Measurements from ENCODE around the gene MYLIP.

DNA sequence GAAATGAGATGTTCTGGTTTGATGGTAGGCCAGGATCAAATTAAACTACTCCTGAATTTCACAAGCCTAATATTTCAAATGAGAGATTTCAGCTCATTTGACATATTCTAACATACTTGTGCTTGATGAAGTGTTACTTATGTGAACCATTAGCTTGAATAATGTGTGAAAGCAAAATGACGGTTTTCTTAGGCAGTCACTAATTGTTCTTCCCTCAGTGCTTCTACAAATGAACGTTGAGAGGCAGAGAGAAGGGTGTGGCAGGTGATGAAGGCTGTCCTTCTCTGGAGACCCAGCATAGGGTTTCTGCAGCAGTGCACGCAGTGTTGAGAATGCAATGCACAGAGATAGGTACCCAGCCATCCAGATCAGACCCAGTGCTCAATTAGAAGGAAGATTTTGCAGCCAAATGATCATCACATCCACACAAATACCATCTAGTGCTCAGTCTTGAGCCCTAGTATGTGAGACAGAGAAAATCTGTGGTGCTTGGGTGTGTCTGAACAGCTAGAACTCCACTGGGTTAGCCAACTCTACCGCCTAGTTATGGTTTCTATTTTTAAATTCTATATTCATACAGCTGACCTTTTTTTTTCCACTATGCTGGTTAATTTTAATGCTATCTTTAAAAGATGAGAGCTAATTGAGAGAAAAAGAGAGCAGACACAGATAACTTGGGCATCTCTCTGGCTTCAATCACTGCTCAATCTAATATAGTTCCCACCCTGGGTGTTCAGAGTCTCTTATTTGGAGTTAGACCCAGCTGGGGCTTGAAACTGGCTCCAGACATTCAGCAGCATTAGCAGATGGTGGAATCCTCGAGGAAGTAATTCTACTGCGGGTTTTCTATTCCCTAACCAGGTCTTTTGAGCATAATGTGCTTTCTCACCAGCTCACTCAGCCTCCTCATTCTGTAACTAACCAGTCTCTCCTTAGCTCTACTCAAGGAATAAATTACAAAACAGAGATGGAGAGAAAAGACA lies 4.4 kb upstream of the MYLIP start:
- TF ChIP-seq, protein P1, sequence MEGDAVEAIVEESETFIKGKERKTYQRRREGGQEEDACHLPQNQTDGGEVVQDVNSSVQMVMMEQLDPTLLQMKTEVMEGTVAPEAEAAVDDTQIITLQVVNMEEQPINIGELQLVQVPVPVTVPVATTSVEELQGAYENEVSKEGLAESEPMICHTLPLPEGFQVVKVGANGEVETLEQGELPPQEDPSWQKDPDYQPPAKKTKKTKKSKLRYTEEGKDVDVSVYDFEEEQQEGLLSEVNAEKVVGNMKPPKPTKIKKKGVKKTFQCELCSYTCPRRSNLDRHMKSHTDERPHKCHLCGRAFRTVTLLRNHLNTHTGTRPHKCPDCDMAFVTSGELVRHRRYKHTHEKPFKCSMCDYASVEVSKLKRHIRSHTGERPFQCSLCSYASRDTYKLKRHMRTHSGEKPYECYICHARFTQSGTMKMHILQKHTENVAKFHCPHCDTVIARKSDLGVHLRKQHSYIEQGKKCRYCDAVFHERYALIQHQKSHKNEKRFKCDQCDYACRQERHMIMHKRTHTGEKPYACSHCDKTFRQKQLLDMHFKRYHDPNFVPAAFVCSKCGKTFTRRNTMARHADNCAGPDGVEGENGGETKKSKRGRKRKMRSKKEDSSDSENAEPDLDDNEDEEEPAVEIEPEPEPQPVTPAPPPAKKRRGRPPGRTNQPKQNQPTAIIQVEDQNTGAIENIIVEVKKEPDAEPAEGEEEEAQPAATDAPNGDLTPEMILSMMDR (IDR thresholded peaks at IDR 0.05), result no peak
- no peak for TF ChIP-seq POLR2A (IDR thresholded peaks at IDR 0.05)
